IPS DF 4.7 (cell line): Measurements from ENCODE around the gene IDNK.
"Not testable (repeated sequence)": the region's sequence is repeated elsewhere in the genome, so short reads cannot be mapped to it uniquely, and the experiment has no call there.

Experiments used
- DNase-seq: peaks from one replicate; pipeline ENCODE4 v3.0.0-alpha.2; 2013; ENCODE audit warnings: low spot score; ENCODE audit errors: extremely low read depth

Gene IDNK

GRCh38 chr9:83622939-83623678, at the start of gene IDNK:
Gene IDNK, plus strand, starts transcription at chr9:83623143. Its CDS starts 29 bp downstream, at chr9:83623172.
- DNase-seq: no peak

GRCh38 chr9:83574482-83574881, 48.5 kb upstream of the IDNK start:
- DNase-seq: no peak

GRCh38 chr9:83582029-83582428, 40.9 kb upstream of the IDNK start:
- DNase-seq: no peak

GRCh38 chr9:83583151-83584014, 39.6 kb upstream of the IDNK start:
- peak; percentile 81 for DNase-seq

- DNase-seq: no peak
Observed at GRCh38 chr9:83584995-83585394, 37.9 kb upstream of the IDNK start.

GRCh38 chr9:83588256-83588655, 34.7 kb upstream of the IDNK start:
- no peak for DNase-seq

GRCh38 chr9:83596899-83597504, 25.9 kb upstream of the IDNK start:
- DNase-seq: peak; percentile 51

GRCh38 chr9:83598487-83598886, 24.5 kb upstream of the IDNK start:
- DNase-seq: no peak

GRCh38 chr9:83599071-83599470, 23.9 kb upstream of the IDNK start:
- no peak for DNase-seq

GRCh38 chr9:83601463-83601862, 21.5 kb upstream of the IDNK start:
- DNase-seq: no peak

GRCh38 chr9:83607620-83608019, 15.3 kb upstream of the IDNK start:
- not testable (repeated sequence) for DNase-seq

- DNase-seq: not testable (repeated sequence)
Observed at GRCh38 chr9:83613298-83613697, 9.6 kb upstream of the IDNK start.

- no peak for DNase-seq
Observed at GRCh38 chr9:83617299-83617698, 5.6 kb upstream of the IDNK start.

GRCh38 chr9:83620841-83621636, 1.9 kb upstream of the IDNK start:
- no peak for DNase-seq

GRCh38 chr9:83622433-83622938, 457 bp upstream of the IDNK start:
- DNase-seq: no peak

- DNase-seq: no peak
Observed at GRCh38 chr9:83623679-83624076, 735 bp downstream of the IDNK start.

GRCh38 chr9:83625178-83625577, 2.2 kb downstream of the IDNK start:
- no peak for DNase-seq

GRCh38 chr9:83628540-83628939, 5.6 kb downstream of the IDNK start:
- no peak for DNase-seq

GRCh38 chr9:83629433-83630104, 6.6 kb downstream of the IDNK start:
- DNase-seq: no peak

- peak; percentile 68 for DNase-seq
Observed at GRCh38 chr9:83630938-83631457, 8.1 kb downstream of the IDNK start.
